ENCODE data around the gene RRP1B.

The RRP1B gene

DNA sequence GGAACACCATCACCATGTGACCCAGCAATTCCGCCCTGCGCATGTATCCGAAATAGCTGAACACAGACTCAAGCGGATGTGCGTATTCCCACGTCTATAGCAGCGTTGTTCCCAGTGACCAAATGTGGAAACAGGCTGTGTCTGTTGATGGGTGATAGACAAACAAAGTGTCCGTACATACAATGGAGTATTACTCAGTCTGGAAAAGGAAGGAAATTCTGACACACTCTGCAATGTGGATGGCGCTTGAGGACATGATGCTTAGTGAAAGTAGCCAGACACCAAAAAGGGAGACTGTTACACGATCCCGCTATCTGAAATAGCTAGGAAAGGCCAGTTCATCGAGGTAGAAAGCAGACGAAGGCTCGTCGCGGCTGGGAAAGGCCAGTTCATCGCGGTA lies 85.4 kb downstream of the RRP1B start:
- TF ChIP-seq, protein P1, sequence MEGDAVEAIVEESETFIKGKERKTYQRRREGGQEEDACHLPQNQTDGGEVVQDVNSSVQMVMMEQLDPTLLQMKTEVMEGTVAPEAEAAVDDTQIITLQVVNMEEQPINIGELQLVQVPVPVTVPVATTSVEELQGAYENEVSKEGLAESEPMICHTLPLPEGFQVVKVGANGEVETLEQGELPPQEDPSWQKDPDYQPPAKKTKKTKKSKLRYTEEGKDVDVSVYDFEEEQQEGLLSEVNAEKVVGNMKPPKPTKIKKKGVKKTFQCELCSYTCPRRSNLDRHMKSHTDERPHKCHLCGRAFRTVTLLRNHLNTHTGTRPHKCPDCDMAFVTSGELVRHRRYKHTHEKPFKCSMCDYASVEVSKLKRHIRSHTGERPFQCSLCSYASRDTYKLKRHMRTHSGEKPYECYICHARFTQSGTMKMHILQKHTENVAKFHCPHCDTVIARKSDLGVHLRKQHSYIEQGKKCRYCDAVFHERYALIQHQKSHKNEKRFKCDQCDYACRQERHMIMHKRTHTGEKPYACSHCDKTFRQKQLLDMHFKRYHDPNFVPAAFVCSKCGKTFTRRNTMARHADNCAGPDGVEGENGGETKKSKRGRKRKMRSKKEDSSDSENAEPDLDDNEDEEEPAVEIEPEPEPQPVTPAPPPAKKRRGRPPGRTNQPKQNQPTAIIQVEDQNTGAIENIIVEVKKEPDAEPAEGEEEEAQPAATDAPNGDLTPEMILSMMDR (IDR thresholded peaks at IDR 0.05; ENCODE audit: control insufficient read depth, extremely low read depth, insufficient read depth): no peak
- no peak overlapping the region for H3K4me3 ChIP-seq (ENCODE audit: low read depth, low read length)
- no peak for DNase-seq (ENCODE audit: low read depth)
